Measurements from ENCODE around the gene NR4A1. TPM values are rescaled to one million over a fixed set of nuclear protein-coding genes. Genes with fewer than 3 reads are reported as not detected.

The NR4A1 gene
- total and polyA plus RNA-seq, 7 donors = 17.5 to 92.8 (median 50.2) TPM

DNA sequence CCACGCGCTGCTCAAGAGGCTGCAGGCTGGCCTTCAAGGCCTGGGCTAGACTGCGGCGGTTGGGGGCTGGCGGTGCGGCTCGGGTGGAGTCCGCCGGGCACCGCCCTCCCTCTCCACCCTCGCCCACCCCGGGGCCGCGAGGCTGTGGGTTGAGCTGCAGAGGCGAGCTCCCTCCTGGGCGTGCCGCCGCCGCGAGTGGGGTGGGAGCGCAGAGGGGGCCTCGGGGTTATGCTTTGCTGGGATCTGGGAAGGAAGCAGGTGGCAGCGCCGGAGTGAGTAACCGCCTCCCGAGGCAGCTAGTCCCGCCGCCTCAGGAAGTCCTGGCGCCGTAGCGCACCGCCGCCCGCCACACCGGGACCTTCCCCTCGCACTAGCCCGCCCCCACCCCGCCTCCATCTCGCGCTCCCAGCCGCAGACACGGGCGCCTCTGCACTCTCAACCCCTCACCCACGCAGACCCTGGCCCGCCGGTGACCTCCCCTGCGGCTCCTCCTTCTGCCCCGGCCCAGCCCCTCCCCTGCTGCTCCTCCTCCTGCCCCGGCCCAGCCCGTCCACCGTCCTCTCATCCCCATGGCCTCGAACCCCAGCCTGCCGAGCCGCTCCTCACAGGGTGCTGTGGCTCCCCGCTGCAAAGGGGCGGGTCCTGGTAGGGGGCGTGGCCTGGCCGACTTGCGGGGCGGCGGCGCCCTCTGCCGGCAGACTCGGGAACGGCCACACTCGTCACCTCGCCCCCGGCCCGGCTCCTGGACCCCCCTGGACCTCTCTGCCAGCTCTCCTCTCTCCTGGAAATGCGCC, 27.9 kb upstream of the NR4A1 start:
- intact Hi-C loops (cut with DNase I) = loop anchor here in 1 of 2 donors (1.0 kb wide), 1 partner anchor 18 kb away; no protein-coding TSS in a partner anchor
- TF ChIP-seq, protein P1, sequence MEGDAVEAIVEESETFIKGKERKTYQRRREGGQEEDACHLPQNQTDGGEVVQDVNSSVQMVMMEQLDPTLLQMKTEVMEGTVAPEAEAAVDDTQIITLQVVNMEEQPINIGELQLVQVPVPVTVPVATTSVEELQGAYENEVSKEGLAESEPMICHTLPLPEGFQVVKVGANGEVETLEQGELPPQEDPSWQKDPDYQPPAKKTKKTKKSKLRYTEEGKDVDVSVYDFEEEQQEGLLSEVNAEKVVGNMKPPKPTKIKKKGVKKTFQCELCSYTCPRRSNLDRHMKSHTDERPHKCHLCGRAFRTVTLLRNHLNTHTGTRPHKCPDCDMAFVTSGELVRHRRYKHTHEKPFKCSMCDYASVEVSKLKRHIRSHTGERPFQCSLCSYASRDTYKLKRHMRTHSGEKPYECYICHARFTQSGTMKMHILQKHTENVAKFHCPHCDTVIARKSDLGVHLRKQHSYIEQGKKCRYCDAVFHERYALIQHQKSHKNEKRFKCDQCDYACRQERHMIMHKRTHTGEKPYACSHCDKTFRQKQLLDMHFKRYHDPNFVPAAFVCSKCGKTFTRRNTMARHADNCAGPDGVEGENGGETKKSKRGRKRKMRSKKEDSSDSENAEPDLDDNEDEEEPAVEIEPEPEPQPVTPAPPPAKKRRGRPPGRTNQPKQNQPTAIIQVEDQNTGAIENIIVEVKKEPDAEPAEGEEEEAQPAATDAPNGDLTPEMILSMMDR (IDR thresholded peaks at IDR 0.05) = peak; percentile 93
- ATAC-seq (peak; percentile 55 to 65 (median 64)), DNase-seq (peak; percentile 88 to 92)
- Histone ChIP-seq H3K4me3 (peak overlapping the region; percentile 61), H3K27ac (peak overlapping the region; percentile 7), H3K27me3 (ENCODE audit: insufficient read depth in 3 of 3, low read length in 2 of 3) (no peaks in the 10 kb centered on the region), H3K9me3 (no peaks in the 10 kb centered on the region), H3K4me1 (peaks cover 30% of the 10 kb centered on the region), H3K36me3 (ENCODE audit: insufficient read depth in 1 of 2, low read depth in 1 of 2) (no peaks in the 10 kb centered on the region)
- WGBS, 3 donors = 0 to 1% (median 1%) methylated on average over 56 to 70 of the region's 70 CpGs

DNA sequence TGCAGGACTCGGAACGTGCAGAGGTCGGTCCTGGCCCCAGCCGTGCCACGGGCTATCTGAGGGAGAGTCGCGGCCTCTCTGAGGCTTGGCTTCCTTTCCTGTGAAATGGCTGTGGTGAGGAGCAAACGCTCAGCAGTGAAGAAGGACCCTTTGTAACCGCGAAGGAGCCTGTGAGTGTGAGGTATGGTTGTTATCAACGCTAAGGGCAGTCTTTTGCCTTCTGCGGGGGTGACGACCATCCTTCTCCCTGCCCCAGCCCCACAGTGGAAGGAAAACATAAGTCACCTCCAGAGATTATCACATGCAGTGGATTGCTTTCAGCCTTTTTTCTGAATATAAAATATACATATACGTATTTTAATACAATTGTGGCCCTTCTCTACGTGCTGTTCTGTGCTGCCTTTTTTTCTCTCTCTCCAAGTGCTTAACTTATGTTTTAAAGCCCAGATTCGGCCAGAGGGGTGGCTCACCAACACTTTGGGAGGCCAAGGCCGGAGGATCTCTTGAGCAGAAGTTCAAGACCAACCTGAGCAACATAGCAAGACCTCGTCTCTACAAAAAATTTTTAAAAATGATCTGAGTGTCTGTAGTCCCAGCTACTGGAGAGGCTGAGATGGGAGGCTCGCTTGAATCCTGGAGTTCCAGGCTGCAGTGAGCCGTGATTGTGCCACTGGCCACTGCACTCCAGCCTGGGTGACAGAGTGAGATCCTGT, 27.1 kb upstream of the NR4A1 start:
- Histone ChIP-seq H3K9me3 (no peaks in the 10 kb centered on the region), H3K4me3 (peak overlapping the region; percentile 61), H3K27ac (peak overlapping the region; percentile 7), H3K27me3 (ENCODE audit: insufficient read depth in 3 of 3, low read length in 2 of 3) (no peaks in the 10 kb centered on the region), H3K36me3 (ENCODE audit: insufficient read depth in 1 of 2, low read depth in 1 of 2) (no peaks in the 10 kb centered on the region), H3K4me1 (peaks cover 30% of the 10 kb centered on the region)
- DNase-seq (no peak), ATAC-seq (no peak)
- intact Hi-C loops (cut with DNase I) = loop anchor here (1.0 to 2.0 kb wide), 3 partner anchors 19 to 99 kb away; no protein-coding TSS in a partner anchor
- 30 to 36% (median 32%) methylated on average over 18 to 20 of the region's 20 CpGs for WGBS, 3 donors
- TF ChIP-seq, protein P1 (IDR thresholded peaks at IDR 0.05) = no peak

DNA sequence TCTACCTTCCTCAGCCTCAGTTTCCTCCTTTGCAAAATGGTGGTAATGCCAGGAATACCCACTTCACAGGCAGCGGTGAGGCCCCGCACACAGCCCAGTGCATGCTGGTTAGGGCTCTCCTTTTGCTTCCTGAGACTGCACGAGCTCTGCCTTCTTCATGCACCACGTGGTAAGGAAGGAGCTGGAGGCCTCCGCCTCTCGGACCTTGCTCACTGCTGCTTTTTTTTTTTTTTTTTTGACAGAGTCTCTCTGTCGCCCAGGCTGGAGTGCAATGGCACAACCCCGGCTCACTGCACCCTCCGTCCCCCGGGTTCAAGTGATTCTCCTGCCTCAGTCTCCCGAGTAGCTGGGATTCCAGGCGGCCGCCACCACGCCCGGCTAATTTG, 26.4 kb upstream of the NR4A1 start:
- peak overlapping the region; percentile 60 for H3K4me3 ChIP-seq
- no peaks in the 10 kb centered on the region for H3K9me3 ChIP-seq
- WGBS, 3 donors = 78 to 91% (median 80%) methylated on average over 15 of the region's 15 CpGs
- intact Hi-C loops (cut with DNase I) = loop anchor here (1.0 to 5.0 kb wide), 4 partner anchors 42 to 98 kb away; partner anchors contain the start of gene ATG101 (in 1 of the 2)
- DNase-seq = no peak
- TF ChIP-seq, protein P1 (IDR thresholded peaks at IDR 0.05) = no peak
- peaks cover 36% of the 10 kb centered on the region for H3K4me1 ChIP-seq
- ATAC-seq = no peak
- H3K27ac ChIP-seq = peak overlapping the region; percentile 89
- H3K36me3 ChIP-seq (ENCODE audit: insufficient read depth in 1 of 2, low read depth in 1 of 2) = no peaks in the 10 kb centered on the region
- H3K27me3 ChIP-seq (ENCODE audit: insufficient read depth in 3 of 3, low read length in 2 of 3) = no peaks in the 10 kb centered on the region

DNA sequence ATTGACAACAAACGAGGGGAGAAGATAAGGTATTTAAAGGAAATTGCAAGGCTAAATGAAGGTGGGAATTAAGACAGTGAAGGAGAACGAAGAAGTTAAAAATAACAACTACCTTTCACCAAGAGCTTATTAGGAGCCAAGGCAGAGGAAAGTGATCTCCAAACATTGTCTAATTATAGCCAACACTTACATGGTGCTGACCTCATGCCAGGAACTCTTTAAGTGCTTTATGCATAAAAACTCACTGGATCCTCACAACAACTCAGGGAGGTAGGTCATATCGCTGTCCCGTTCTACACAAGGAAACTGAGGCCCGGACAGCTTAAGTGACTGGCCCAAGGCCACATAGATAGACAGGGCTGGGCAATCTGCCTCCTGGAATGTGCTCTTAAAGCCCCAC, 25.0 kb upstream of the NR4A1 start:
- 21 to 30% (median 24%) methylated on average over 5 of the region's 5 CpGs for WGBS, 3 donors
- Histone ChIP-seq H3K4me1 (peaks cover 39% of the 10 kb centered on the region), H3K4me3 (peak overlapping the region; percentile 60), H3K27me3 (ENCODE audit: insufficient read depth in 3 of 3, low read length in 2 of 3) (no peaks in the 10 kb centered on the region), H3K27ac (peak overlapping the region; percentile 89), H3K36me3 (ENCODE audit: insufficient read depth in 1 of 2, low read depth in 1 of 2) (no peaks in the 10 kb centered on the region), H3K9me3 (no peaks in the 10 kb centered on the region)
- ATAC-seq = peak in 3 of 4 donors; percentile 38 to 43 (median 38)
- DNase-seq = no peak
- TF ChIP-seq, protein P1 (IDR thresholded peaks at IDR 0.05) = no peak
- intact Hi-C loops (cut with DNase I) = loop anchor here in 1 of 2 donors (5.0 kb wide), 1 partner anchor 41 kb away; the partner anchor contains the start of gene ATG101

All from psoas muscle (tissue), 8 donors.